ENCODE results near the gene DRC7.

GRCh38 chr16:57649443-57649751 is 45.2 kb upstream of the DRC7 start:
- no peak for TF ChIP-seq CTCF (IDR thresholded peaks at IDR 0.05)
- no peak for TF ChIP-seq ZFX (IDR thresholded peaks at IDR 0.05; ENCODE audit: borderline replicate concordance)

Measured in 22Rv1 (cell line).